Glomerular visceral epithelial cell (primary cell): ENCODE measurements around the gene RABL6.
"Not testable (repeated sequence)": the region's sequence is repeated elsewhere in the genome, so short reads cannot be mapped to it uniquely, and the experiment has no call there.

Source experiments
- DNase-seq: peaks from one replicate; pipeline ENCODE4 v3.0.0-alpha.2; 2016; ENCODE audit errors: extremely low spot score

RABL6 gene

DNA sequence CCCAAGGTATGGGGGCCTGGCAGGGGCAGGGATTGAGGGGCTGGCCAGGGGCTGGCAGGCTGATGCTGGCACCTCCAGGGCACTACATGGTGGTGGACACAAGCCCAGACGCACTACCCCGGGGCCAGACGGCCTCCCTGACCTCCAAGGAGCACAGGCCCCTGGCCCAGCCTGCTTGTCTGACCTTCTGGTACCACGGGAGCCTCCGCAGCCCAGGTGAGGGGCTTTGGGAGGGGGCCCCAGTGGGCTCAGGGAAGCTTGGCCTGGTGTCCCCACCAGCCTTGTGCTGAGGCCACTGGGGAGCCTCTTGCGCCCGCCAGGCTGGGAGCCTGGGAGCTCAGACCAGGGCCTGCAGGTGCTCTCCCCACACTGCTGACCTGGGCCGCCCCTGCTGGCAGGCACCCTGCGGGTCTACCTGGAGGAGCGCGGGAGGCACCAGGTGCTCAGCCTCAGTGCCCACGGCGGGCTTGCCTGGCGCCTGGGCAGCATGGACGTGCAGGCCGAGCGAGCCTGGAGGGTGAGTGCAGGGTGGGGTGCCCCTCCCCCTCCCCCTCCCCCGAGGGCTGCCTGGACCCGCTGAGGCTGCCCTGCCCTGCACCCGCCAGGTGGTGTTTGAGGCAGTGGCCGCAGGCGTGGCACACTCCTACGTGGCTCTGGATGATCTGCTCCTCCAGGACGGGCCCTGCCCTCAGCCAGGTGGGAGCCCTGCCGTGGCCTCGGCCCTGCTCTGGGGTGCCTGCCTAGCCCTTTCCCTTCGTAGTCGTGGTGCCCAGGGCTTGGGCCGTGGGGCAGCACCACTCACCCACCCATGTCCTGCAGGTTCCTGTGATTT lies 50.0 kb downstream of the RABL6 start:
- DNase-seq = no peak

DNA sequence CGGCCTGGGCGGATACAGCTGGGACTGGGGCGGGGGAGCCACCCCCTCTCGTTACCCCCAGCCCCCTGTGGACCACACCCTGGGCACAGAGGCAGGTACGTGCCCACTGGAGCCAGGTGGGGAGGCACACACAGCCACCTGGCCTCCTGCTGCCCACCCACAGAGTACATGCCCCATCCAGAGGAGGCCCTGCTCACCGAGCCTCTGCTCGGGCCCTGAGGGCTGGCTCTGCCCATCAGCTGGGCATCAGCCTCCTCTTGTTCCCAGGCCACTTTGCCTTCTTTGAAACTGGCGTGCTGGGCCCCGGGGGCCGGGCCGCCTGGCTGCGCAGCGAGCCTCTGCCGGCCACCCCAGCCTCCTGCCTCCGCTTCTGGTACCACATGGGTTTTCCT lies 50.7 kb downstream of the RABL6 start:
- DNase-seq = no peak

DNA sequence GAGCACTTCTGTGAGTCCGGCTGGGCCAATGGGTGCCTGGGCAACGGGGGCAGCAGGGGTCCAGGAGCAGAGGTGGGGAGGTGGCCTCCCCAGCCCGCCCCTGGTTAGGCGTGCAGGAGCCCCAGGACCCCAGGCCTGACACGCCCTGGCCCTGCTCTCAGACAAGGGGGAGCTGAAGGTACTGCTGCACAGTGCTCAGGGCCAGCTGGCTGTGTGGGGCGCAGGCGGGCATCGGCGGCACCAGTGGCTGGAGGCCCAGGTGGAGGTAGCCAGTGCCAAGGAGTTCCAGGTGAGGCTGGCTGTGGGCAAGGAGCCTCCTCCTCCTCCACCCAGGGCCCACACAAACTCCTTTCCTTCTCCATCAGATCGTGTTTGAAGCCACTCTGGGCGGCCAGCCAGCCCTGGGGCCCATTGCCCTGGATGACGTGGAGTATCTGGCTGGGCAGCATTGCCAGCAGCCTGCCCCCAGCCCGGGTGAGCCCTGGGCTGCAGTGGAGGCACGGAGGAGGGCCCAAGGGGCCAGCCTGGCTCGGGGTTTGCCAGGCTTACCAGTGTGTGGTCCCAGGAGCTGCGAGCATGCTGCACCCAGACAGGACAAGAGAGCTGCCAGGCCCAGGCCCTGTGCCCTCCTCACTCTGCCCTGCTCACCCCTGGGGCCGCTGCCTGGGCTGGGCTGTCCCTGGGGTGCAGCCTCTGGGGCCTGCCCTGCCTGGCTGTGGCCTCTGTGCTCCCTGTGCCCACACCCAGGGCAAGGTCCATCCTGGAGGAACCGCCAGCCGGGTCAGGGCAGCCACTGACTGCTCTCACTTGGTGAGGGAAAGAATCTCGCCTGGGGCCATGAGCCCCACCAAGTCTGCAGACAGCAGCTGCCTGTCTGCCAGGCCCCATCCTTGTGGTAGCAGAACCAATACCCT lies 51.4 kb downstream of the RABL6 start:
- peak; percentile 82 for DNase-seq

DNA sequence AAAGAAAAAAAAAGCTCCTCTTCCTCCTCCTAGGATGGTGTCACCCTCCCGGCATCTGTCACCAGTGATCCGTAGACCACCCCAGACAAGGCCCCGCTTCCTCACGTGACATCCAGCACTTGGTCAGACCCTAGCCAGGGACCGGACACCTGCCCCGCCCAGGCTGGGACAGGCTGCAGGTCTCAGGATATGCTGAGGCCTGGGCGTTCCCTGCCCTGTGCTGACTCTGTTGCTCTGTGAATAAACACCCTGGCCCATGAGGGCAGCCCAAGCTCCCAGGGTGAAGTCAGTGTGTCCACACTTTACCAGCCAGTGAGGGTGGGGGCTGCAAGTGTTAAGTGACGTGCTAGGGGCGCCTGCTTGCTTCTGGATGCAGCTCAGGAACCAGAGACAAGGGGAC lies 52.8 kb downstream of the RABL6 start:
- no peak for DNase-seq

DNA sequence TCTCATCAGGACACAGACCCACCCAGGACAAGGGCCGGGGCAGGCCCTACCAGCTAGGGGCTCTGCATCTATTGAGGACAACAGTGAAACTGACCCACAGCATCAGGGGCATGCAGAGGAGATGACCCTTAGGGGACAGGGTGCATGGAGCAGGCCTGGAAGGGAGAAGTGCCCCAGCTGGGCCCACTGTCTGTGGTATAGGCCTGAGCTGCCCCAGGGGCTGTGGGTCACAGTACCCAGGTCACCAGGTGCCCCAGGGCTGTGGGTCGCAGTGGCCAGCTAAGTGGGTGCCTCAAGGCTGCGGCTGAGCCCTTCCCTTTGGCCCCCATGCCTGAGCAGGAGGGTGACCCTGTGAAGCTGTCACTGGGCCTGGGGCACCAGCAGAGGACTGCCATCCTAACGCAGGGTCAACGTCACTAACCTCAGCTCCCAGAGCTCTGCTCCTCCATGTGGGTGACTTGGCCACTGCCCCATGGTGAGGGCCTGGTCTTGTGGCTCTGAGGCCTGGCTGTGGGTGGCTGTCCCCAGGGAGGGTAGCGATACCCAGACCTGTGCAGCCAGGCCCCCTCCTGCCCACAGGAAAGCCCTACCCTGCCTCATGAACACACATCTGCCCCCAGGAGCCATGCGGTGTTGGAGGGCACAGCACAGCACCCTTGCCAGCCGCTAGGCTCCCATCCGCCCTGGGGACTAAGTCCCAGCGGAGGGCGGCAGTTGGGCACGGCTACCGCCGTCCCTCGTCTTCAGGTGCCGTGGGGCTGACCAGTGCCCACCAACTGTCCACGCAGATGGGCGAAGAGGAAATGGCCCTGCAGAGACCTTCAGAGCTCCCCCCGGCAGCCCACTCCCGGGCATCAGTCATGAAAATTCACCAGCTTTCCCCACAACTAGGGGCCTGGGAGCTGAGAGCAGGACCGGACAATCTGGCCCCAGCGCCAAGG lies 53.5 kb downstream of the RABL6 start:
- DNase-seq = no peak

DNA sequence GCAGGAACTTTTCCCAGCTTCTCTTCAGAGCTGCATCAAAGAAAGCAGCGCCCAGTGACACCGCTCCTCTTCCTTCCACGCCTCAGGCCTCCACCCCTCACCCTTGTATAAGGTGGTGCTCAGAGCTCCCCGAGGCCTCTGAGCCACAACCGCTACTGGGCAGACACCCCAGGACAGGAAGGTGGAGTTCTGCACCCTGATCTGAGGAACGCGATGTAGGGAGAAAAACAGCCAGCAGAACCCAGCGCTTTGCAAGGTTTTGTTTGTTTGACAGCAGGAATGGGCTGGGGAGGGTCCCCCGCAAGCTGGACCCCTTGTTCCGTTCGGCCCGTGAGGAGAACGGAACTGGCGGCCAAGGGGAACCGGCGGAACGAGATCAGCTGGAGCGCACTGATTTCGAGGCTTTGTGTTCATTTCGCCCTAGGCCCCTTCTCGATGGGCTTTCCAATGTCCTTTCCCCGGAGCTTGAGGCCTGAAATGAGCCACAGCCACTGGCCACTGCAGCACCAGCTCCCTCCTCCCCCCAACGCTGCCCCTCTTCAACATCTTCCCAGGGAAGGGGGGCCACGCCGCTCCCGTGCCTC lies 54.2 kb downstream of the RABL6 start:
- no peak for DNase-seq

DNA sequence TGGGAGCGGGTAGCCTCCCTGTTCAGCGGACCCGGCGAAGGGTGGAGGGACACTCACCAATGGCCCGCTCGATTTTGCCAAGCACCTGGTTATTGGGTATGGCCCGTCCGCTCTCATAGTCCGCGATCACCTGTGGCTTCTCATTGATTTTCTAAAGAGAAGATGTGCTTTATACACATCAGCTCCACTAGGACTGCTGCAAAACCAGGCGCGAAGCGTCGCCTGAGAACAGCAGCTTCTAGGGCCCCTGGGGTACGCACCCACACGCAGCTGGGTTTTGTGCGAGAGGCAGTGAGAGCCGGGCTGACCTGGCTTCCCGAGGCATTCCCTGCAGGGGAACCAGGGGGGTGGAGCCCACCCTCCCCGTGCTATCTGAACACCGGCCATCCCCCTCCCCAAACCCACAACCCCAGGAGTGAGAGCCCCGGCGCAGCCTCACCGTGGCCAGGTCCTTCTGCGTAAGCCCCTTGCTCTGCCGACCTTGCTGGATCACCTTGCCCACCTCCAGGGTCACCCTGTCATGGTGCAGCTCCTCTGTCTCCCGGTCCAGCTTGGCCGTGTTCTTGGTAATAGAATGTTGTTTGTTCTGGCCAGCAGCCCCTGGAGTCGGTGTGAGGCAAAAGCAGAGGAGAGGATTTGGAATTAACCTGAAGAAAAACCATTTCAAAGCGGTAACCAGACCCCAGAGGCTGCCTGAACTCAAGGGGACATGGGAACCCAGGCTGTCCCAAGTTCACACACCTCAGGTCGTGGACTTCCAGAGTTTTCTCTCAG lies 55.3 kb downstream of the RABL6 start:
- DNase-seq = no peak

DNA sequence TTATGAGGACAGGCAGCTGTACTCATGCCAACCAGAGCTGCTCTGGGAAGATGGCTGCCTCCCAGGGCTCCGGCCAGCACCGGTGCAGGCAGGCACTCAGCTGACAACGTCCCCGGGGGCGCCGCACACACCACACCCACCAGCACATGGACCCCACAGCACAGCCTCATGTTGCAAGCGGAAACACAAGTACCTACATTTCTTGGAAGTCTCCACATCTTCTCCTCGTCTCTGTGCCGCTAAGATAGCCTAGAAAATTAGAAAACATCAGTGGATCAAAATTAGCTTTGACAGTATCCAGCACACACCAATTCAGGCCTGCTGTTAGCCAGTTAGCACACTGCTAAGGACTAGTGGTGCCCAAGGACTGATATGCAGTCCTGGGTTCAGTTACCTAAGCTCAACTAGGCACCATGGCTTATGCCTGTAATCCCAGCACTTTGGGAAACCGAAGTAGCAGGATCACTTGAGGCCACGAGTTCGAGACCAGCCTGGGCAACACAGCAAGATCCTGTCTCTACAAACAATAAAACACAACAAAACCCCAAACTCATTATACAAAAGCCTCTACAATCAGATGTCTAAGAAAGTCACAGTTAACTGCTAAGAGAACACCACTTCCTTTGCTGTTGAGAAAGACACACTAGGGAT lies 56.0 kb downstream of the RABL6 start:
- DNase-seq = no peak

DNA sequence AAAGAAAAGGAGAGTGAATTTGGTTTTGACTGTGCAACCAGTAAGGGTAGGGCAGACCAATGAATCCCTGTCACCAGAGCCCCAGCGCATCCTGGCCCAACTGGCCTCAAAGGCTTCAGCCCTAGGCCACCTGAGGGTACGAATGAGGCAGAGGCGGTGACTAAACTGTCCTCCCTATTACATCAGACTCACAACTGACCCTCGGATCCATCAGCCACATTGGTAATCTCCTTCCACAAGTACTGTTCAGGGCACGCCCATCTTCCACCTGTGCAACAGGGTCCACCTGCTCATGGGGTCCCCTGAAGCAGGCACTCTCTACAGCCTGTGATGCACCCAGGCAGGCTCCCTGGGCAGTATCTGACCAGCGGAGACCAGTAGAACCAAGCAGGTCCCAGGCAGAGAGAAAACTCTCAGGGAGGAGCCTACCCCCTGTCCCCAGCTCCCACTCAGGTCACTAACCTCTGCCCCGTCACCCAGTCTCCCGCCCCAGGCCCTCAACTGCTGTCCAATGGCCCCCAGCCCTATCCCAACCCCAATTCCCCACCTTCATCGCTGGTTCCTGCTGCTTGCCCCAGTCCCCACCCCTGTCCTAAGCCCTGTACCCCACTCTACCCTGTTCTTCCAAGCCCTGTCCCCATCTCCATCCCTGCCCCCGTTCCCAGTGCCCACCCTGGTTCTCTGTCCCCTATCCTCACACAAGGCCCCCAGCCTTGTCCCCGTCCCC lies 57.5 kb downstream of the RABL6 start:
- DNase-seq = no peak

DNA sequence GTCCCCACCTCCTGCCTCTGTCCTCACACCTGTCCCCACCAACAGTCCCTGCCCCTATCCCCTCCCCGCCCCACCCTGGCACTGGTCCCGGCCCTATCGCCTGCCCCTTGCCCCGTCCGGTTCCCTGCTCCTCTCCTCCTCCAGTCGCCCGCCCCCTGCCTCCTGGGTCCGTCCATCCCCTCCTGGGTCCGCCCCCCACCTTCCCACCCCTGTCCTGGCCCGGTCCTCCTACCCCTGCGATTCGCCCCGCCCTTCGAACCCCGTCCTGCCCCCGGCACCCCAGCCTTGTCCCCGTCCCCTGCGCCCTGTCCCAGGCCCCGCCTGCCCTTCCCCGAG lies 58.0 kb downstream of the RABL6 start:
- DNase-seq = no peak

DNA sequence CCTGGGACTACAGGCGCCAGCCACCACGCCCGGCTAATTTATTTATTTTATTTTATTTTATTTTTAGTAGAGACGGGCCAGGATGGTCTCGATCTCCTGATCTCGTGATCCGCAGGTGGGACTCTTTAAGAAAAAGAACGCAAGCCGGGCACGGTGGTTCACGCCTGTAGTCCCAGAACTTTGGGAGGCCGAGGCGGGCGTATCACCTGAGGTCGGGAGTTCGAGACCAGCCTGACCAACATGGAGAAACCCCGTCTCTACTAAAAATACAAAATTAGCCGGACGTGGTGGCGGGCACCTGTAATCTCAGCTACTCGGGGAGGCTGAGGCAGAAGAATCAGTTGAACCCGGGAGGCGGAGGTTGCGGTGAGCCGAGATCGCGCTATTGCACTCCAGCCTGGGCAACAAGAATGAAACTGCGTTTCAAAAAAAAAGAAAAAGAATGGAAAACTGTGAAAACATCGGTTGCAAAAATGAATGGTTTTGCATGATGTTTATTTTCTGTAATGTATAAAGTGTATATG lies 59.2 kb downstream of the RABL6 start:
- DNase-seq = not testable (repeated sequence)

DNA sequence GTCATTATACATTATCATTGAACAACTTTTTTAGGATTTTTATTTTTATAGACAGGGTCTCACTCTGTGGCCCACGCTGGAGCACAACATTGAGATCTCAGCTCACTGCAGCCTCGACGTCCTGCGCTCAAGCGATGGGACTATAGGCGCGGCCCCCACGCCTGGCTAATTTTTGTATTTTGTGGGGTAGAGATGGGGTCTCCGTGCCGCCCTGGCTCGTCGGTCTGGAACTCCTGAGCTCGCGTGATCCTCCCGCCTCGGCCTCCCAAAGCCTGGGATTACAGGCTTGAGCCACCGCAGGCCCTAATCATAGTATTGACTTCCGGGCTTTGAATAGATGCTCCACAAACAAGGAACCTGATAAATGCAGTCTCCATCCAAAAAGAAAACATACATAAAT lies 59.7 kb downstream of the RABL6 start:
- DNase-seq = no peak

DNA sequence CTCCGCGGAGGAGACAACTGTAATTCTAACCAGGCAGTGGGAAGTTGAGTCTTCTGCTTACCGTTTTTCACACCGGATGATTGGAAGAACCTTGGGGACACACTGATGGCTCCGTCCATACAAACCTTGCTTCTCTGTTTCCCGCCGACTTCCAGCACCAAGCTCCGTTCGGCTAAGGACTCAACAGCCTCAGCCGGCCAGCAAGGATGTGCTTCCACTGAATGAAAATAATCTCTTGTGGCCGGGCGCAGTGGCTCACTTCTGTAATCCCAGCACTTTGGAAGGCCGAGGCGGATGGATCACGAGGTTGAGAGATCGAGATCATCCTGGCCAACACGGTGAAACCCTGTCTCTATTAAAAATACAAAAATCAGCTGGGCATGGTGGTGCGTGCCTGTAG lies 60.2 kb downstream of the RABL6 start:
- no peak for DNase-seq

DNA sequence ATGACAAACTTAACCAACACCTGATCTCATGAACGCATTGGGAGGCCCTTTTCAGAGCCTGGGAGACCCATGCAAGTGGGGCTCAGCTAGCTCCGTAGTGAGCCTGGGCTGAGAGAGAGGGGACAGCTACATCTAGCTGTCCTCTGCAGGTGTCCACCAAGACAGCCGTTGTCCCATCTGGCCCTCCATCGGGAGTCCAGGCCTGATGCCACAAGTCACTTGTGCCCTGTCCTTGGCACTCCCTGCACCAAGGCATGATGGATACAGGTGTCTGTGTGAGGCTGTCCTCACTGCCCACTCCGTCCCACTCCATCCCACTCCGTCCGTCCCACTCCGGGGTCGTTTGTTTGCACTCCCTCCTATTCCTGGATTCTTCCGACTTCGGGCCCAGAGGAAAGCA lies 60.9 kb downstream of the RABL6 start:
- no peak for DNase-seq

DNA sequence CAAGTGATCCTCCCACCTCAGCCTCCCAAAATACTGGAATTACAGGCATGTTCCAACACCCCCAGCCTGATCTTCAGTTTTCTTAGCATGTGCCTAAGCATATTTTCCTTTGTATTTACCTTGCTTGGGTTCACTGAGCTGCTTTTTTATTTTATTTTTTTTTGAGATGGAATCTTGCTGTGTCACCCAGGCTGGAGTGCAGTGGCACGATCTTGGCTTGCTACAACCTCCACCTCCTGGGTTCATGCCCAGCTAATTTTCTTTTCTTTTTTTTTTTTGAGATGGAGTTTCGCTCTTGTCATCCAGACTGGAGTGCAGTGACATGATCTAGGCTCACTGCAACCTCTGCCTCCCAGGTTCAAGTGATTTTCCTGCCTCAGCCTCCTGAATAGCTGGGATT lies 61.9 kb downstream of the RABL6 start:
- DNase-seq = not testable (repeated sequence)

DNA sequence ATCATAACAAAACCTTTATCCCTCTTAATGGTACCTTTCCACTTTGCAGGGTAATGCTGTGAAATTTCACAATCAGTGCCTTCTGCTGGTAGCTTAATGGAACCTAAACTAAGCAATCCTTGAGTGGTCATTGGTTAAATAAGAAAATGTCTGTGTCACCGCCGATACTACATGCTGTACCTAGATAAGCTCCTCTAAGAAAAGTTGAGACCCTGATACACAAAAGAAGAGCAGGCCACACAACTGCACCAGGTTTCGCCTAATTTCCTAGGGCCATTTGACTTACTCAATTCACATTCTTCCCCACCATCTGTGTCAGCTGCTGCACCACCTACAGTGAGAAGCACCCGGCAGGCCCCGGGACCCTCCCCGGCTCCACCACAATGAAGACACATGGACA lies 67.4 kb downstream of the RABL6 start:
- no peak for DNase-seq

DNA sequence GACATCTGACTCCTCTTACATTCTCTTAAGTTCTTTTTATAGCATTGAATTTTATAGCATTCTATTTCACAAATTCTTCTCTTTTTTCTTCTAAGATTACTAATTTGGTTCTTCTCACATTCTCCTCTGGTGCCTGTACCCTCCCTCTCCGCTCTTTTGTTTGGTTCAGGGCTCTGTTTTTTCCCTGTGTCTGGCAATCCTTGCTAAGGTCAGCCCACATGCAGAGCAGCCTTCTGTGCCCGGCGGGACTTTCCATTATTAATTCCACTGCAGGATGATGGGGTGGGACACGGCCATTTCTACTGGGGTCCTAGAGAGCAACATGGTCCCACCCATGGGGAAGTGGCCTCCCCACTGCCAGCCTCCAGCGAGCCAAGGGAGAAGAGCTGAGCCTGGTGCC lies 68.7 kb downstream of the RABL6 start:
- DNase-seq = no peak

DNA sequence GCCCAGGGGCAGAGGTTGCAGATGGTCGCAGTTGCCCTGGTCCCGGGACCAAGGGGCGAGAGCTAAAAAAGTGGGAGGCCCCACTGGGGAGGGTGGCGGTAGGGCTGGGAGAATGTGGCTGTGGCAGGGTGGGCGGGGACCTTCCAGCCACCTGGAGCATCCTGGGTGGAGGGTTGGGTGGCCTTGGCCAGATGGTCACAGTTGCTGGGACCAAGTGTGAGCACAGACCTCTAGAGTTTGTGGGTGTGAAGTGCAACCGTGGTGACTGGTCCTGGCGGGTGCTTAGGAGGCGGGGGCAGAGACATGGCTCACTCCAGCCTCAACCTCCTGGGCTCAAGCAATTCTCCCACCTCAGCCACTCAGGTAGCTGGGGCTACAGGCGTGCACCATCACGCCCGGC lies 72.9 kb downstream of the RABL6 start:
- DNase-seq = no peak

DNA sequence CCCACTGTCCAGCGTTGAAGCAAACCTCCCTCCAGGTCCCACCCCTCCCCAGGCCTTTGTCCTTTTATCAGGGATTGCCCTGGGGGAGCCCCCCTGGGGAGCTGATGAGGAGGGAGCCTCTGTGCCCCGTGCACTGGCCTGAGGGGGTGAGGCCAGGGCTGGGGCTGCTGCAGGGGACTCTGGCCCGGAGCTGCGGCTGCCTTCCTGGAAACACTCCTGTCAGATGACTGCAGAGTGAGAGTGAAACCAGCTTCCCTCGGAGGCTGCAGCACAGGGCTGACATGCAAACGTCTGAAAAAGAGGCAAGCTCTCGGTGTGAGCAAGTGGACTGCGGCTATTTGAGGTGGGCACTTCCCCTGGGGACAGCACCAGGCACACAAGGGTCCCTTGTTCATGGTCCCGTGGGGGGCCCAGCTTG lies 74.0 kb downstream of the RABL6 start:
- no peak for DNase-seq
